ENCODE measurements around the gene ARHGEF10L. TPM values are rescaled to one million over a fixed set of nuclear protein-coding genes. Genes with fewer than 3 reads are reported as not detected.

ARHGEF10L gene
- total RNA-seq, 4 donors from 2014 or later, result 72.7 to 177 (median 156) TPM

- H3K9me3 ChIP-seq, result no peaks in the 10 kb centered on the region
- H3K27ac ChIP-seq, result no peak overlapping the region
- no peaks in the 10 kb centered on the region for H3K36me3 ChIP-seq
- H3K4me3 ChIP-seq, result no peak overlapping the region
- no peak for TF ChIP-seq POLR2A (IDR thresholded peaks at IDR 0.05)
- no peak for TF ChIP-seq CTCF (IDR thresholded peaks at IDR 0.05)
- H3K27me3 ChIP-seq, result no peaks in the 10 kb centered on the region
- H3K4me1 ChIP-seq, result peaks cover 0 to 30% (median 2%) of the 10 kb centered on the region in 4 donors
- no peak for DNase-seq
Measured at GRCh38 chr1:17549384-17549783, 9.9 kb downstream of the ARHGEF10L start.

DNA sequence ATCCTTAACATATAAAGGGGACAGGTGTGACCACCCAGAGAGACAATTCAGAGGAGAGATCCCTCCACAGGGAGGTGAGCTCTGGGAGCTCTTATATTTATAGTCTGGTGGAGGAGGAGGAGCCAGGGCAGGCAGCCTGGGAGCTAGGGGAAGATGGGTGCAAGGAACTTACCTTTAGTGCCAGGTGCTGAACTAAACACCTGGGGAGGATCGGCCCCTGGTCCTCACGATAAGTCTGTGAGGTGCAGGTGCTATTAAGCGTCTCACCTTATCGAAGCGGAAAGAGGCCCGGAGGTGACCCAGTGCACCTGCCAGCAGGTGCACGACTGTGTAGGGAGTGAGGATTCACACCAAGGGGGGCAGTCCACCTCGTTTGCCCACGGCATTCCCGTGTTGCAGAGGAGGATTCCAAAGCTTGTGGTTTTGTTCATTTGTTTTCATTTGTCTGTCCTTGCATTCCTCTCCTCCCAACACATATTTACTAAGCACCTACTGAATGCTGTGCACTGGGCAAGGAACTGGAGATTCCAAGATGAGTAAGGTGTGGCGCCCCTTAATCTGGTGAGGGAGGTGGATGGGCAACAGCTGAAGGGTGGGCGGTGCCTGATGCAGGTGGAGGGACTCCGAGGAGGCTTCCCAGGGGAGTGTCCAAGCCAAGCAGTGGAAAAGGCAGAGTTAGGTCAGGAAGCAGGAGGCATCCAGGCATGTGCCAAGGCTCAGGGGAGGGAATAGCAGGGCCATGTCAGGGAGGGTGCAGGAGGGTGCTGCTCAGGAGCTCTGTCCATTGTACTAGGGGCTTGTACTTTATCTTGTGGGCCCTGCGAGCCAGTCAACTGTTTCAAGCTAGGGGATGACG lies 11.5 kb downstream of the ARHGEF10L start:
- Histone ChIP-seq H3K27ac (peak overlapping the region in 2 of 4 donors; percentile 0 to 37), H3K4me1 (peaks cover 0 to 19% (median 0%) of the 10 kb centered on the region in 4 donors), H3K27me3 (no peaks in the 10 kb centered on the region), H3K9me3 (no peaks in the 10 kb centered on the region), H3K4me3 (no peak overlapping the region), H3K36me3 (no peaks in the 10 kb centered on the region)
- no peak for TF ChIP-seq CTCF (IDR thresholded peaks at IDR 0.05)
- TF ChIP-seq POLR2A (IDR thresholded peaks at IDR 0.05), result no peak
- DNase-seq, result no peak

- TF ChIP-seq POLR2A (IDR thresholded peaks at IDR 0.05) (no peak), CTCF (IDR thresholded peaks at IDR 0.05) (no peak)
- H3K4me3 ChIP-seq, result no peak overlapping the region
- no peaks in the 10 kb centered on the region for H3K27me3 ChIP-seq
- peak overlapping the region in 2 of 4 donors; percentile 0 to 37 for H3K27ac ChIP-seq
- DNase-seq, result peak in 1 of 3 donors; percentile 54
- no peaks in the 10 kb centered on the region for H3K36me3 ChIP-seq
- H3K9me3 ChIP-seq, result no peaks in the 10 kb centered on the region
- H3K4me1 ChIP-seq, result peaks cover 0 to 18% (median 0%) of the 10 kb centered on the region in 4 donors
Measured at GRCh38 chr1:17551755-17552234, 12.3 kb downstream of the ARHGEF10L start.

DNA sequence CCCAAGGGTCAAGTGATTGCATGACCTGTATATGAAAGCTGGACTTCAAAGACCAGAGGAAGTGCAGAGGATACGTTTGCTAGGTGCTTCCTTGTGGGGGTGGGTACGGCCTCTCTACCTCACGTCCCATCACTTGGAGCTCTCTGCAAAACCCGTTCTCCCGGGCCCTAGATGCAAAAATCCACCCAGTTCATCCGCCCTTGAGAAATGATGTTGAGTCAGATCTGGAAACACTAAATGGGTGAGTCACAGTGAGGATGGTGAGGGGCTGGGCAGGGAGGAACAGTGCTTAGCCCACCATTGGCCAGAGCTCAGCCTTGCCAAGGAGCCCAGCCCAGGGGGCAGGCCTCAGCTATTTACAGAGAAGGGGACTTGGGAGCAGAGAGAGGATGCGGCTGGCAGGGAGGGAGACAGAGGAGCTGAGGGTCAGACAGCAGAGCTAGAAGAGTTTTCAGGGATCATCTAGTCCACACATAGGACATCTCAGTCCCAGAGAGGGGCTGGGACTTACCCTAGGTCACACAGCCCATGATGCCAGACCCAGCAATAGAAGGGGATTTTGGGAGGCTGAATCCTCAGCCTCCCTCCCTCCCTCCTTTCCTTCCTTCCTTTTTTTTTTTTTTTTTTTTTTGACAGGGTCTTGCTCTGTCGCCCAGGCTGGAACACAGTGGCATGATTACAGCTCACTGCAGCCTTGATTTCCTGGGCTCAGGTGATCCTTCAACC lies 14.6 kb downstream of the ARHGEF10L start:
- Histone ChIP-seq H3K27ac (peak overlapping the region in 1 of 4 donors; percentile 11), H3K27me3 (no peaks in the 10 kb centered on the region), H3K4me3 (no peak overlapping the region), H3K9me3 (no peaks in the 10 kb centered on the region), H3K4me1 (peaks cover 0 to 19% (median 0%) of the 10 kb centered on the region in 4 donors), H3K36me3 (no peaks in the 10 kb centered on the region)
- no peak for DNase-seq
- TF ChIP-seq CTCF (IDR thresholded peaks at IDR 0.05) (no peak), POLR2A (IDR thresholded peaks at IDR 0.05) (no peak)

GRCh38 chr1:17554954-17555353 lies 15.5 kb downstream of the ARHGEF10L start:
- H3K36me3 ChIP-seq, result no peaks in the 10 kb centered on the region
- no peaks in the 10 kb centered on the region for H3K27me3 ChIP-seq
- no peak for DNase-seq
- TF ChIP-seq POLR2A (IDR thresholded peaks at IDR 0.05) (no peak), CTCF (IDR thresholded peaks at IDR 0.05) (no peak)
- H3K4me3 ChIP-seq, result no peak overlapping the region
- peaks cover 0 to 27% (median 0%) of the 10 kb centered on the region in 4 donors for H3K4me1 ChIP-seq
- no peak overlapping the region for H3K27ac ChIP-seq
- H3K9me3 ChIP-seq, result no peaks in the 10 kb centered on the region

Measured in Peyer's patch (tissue), 4 donors.